SIG-M5 treated with dmso at 0.1 percent for 504 hours (cell line): Measurements from ENCODE around the gene GPR3.
A peak's percentile ranks its signal among the peaks of the same experiment; 100 is the strongest.

Experiments
- DNase-seq: peaks from one replicate; lab custom pipeline; 2025; ENCODE audit not compliant: unreplicated experiment; lab: John Stamatoyannopoulos, UW

Gene GPR3

GRCh38 chr1:27358038-27358927 lies 34.1 kb upstream of the GPR3 start:
- no peak for DNase-seq

GRCh38 chr1:27358928-27359313 lies 33.5 kb upstream of the GPR3 start:
- no peak for DNase-seq

- no peak for DNase-seq
Observed at GRCh38 chr1:27359822-27360158, 32.6 kb upstream of the GPR3 start.

- DNase-seq = no peak
Observed at GRCh38 chr1:27360159-27361043, 32.0 kb upstream of the GPR3 start.

- DNase-seq = no peak
Observed at GRCh38 chr1:27361044-27361402, 31.4 kb upstream of the GPR3 start.

- no peak for DNase-seq
Observed at GRCh38 chr1:27361553-27361952, 30.9 kb upstream of the GPR3 start.

GRCh38 chr1:27363766-27364695 lies 28.4 kb upstream of the GPR3 start:
- no peak for DNase-seq

GRCh38 chr1:27364696-27365371 lies 27.6 kb upstream of the GPR3 start:
- peak; percentile 29 for DNase-seq

- peak; percentile 75 for DNase-seq
Observed at GRCh38 chr1:27365372-27366112, 26.9 kb upstream of the GPR3 start.

GRCh38 chr1:27366113-27366410 lies 26.4 kb upstream of the GPR3 start:
- DNase-seq = peak; percentile 51

GRCh38 chr1:27366411-27367159 lies 25.8 kb upstream of the GPR3 start, which contains the start of gene MAP3K6:
MAP3K6 (minus strand) TSS chr1:27366961; CDS start chr1:27366597, 364 bp downstream.
- peak; percentile 61 for DNase-seq

GRCh38 chr1:27367160-27367650 lies 25.2 kb upstream of the GPR3 start:
- no peak for DNase-seq

GRCh38 chr1:27368869-27369582 lies 23.4 kb upstream of the GPR3 start:
- DNase-seq = no peak

- DNase-seq = no peak
Observed at GRCh38 chr1:27372022-27372807, 20.2 kb upstream of the GPR3 start.

- no peak for DNase-seq
Observed at GRCh38 chr1:27372808-27373690, 19.4 kb upstream of the GPR3 start.

- DNase-seq = no peak
Observed at GRCh38 chr1:27374362-27375086, 17.9 kb upstream of the GPR3 start, which contains the start of gene FCN3. FCN3 (minus strand) TSS chr1:27374824; CDS start chr1:27374818, 6 bp downstream.
